ENCODE results near the gene BPI.

The BPI gene

GRCh38 chr20:38266426-38266825 lies 37.5 kb upstream of the BPI start:
- TF ChIP-seq, protein P1, sequence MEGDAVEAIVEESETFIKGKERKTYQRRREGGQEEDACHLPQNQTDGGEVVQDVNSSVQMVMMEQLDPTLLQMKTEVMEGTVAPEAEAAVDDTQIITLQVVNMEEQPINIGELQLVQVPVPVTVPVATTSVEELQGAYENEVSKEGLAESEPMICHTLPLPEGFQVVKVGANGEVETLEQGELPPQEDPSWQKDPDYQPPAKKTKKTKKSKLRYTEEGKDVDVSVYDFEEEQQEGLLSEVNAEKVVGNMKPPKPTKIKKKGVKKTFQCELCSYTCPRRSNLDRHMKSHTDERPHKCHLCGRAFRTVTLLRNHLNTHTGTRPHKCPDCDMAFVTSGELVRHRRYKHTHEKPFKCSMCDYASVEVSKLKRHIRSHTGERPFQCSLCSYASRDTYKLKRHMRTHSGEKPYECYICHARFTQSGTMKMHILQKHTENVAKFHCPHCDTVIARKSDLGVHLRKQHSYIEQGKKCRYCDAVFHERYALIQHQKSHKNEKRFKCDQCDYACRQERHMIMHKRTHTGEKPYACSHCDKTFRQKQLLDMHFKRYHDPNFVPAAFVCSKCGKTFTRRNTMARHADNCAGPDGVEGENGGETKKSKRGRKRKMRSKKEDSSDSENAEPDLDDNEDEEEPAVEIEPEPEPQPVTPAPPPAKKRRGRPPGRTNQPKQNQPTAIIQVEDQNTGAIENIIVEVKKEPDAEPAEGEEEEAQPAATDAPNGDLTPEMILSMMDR (IDR thresholded peaks at IDR 0.05) = no peak
- no peaks in the 10 kb centered on the region for H3K9me3 ChIP-seq (ENCODE audit: control insufficient read depth, low read length)
- no peak overlapping the region for H3K4me2 ChIP-seq (ENCODE audit: low read length)
- H3K27me3 ChIP-seq (ENCODE audit: control insufficient read depth, insufficient read depth, low read length) = no peaks in the 10 kb centered on the region
- H3K36me3 ChIP-seq (ENCODE audit: control insufficient read depth, insufficient read depth, low read length) = no peaks in the 10 kb centered on the region
- no peak overlapping the region for H3K27ac ChIP-seq
- H3K4me3 ChIP-seq (ENCODE audit: low read depth, low read length) = no peak overlapping the region
- H3K9ac ChIP-seq = no peak overlapping the region
- H2AFZ ChIP-seq = no peak overlapping the region
- no peaks in the 10 kb centered on the region for H3K79me2 ChIP-seq
- no peaks in the 10 kb centered on the region for H3K4me1 ChIP-seq

DNA sequence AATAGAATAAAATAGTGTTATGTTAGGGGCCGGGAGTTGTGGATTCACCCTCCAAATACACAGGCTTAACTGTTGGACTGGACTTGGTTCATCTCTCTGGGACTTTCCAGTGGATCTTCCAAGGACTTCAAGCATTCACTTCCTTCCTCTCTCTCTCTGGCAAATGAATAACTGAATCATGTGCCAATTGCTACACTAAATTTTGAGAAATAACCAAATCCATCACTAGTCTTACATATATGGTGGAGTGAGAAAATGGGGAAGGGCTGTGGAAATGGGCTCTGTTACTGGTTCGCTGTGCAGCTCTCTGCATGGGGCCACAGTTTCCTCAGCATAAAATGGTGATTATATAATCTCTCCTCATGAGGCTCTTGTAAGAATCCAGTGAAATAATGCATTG lies 36.7 kb upstream of the BPI start:
- H3K4me2 ChIP-seq (ENCODE audit: low read length) = no peak overlapping the region
- no peaks in the 10 kb centered on the region for H3K79me2 ChIP-seq
- H3K4me1 ChIP-seq = no peaks in the 10 kb centered on the region
- no peaks in the 10 kb centered on the region for H3K36me3 ChIP-seq (ENCODE audit: control insufficient read depth, insufficient read depth, low read length)
- H3K27ac ChIP-seq = no peak overlapping the region
- TF ChIP-seq, protein P1 (IDR thresholded peaks at IDR 0.05) = no peak
- no peaks in the 10 kb centered on the region for H3K27me3 ChIP-seq (ENCODE audit: control insufficient read depth, insufficient read depth, low read length)
- no peak overlapping the region for H3K4me3 ChIP-seq (ENCODE audit: low read depth, low read length)
- no peaks in the 10 kb centered on the region for H3K9me3 ChIP-seq (ENCODE audit: control insufficient read depth, low read length)
- H2AFZ ChIP-seq = no peak overlapping the region
- H3K9ac ChIP-seq = no peak overlapping the region

- Histone ChIP-seq H3K79me2 (no peaks in the 10 kb centered on the region), H3K36me3 (ENCODE audit: control insufficient read depth, insufficient read depth, low read length) (no peaks in the 10 kb centered on the region), H3K9me3 (ENCODE audit: control insufficient read depth, low read length) (no peaks in the 10 kb centered on the region), H3K27me3 (ENCODE audit: control insufficient read depth, insufficient read depth, low read length) (no peaks in the 10 kb centered on the region), H2AFZ (no peak overlapping the region), H3K27ac (no peak overlapping the region), H3K4me2 (ENCODE audit: low read length) (no peak overlapping the region), H3K4me3 (ENCODE audit: low read depth, low read length) (no peak overlapping the region), H3K4me1 (no peaks in the 10 kb centered on the region), H3K9ac (no peak overlapping the region)
- TF ChIP-seq, protein P1 (IDR thresholded peaks at IDR 0.05) = no peak
Measured at GRCh38 chr20:38267901-38268514, 35.9 kb upstream of the BPI start.

DNA sequence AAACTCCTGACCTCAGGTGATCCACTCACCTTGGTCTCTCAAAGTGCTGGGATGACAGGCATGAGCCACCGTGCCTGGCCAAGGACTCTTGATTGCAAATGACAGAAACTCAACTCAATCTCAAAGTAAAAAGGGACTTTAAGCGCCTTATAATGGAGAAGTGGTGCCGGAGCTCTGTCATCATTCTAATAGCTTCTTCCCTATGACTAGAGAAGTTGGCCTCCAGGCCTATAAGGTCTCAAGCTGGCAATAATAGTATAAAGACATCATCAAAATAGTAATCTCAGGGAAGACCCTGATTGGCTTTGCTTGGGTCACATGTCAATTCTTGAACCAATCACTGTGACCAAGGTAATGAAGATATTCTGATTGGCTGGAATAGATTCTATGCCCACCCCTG lies 34.9 kb upstream of the BPI start:
- no peak overlapping the region for H3K4me3 ChIP-seq (ENCODE audit: low read depth, low read length)
- no peak overlapping the region for H2AFZ ChIP-seq
- H3K27ac ChIP-seq = no peak overlapping the region
- H3K79me2 ChIP-seq = no peaks in the 10 kb centered on the region
- H3K4me2 ChIP-seq (ENCODE audit: low read length) = no peak overlapping the region
- TF ChIP-seq, protein P1 (IDR thresholded peaks at IDR 0.05) = no peak
- no peaks in the 10 kb centered on the region for H3K36me3 ChIP-seq (ENCODE audit: control insufficient read depth, insufficient read depth, low read length)
- no peak overlapping the region for H3K9ac ChIP-seq
- no peaks in the 10 kb centered on the region for H3K9me3 ChIP-seq (ENCODE audit: control insufficient read depth, low read length)
- H3K4me1 ChIP-seq = no peaks in the 10 kb centered on the region
- no peaks in the 10 kb centered on the region for H3K27me3 ChIP-seq (ENCODE audit: control insufficient read depth, insufficient read depth, low read length)

GRCh38 chr20:38269715-38270114 lies 34.2 kb upstream of the BPI start:
- TF ChIP-seq, protein P1 (IDR thresholded peaks at IDR 0.05) = no peak
- no peaks in the 10 kb centered on the region for H3K4me1 ChIP-seq
- H3K36me3 ChIP-seq (ENCODE audit: control insufficient read depth, insufficient read depth, low read length) = no peaks in the 10 kb centered on the region
- H3K27me3 ChIP-seq (ENCODE audit: control insufficient read depth, insufficient read depth, low read length) = no peaks in the 10 kb centered on the region
- H3K4me3 ChIP-seq (ENCODE audit: low read depth, low read length) = no peak overlapping the region
- no peak overlapping the region for H3K9ac ChIP-seq
- H2AFZ ChIP-seq = no peak overlapping the region
- no peaks in the 10 kb centered on the region for H3K9me3 ChIP-seq (ENCODE audit: control insufficient read depth, low read length)
- no peak overlapping the region for H3K27ac ChIP-seq
- H3K4me2 ChIP-seq (ENCODE audit: low read length) = no peak overlapping the region
- H3K79me2 ChIP-seq = no peaks in the 10 kb centered on the region
